K562 (cell line): ENCODE data around the gene ZNF616. TPM values are rescaled to one million over a fixed set of nuclear protein-coding genes. Genes with fewer than 3 reads are reported as not detected.

Experiments
- ATAC-seq: fragments of 200-7000 bp; cut with Tn5 transposase; 3 replicates; pipeline ENCODE4 v1.9.1; 2020; ENCODE audit warnings: moderate library complexity
- BruUV-seq: library from RNA; stranded (reverse); fragments of 400-500 nt; replicated peaks from 2 replicates; lab custom pipeline; 2021; lab: Mats Ljungman, UMichigan
- CTCF ChIA-PET: fragments of 300-600 bp; formaldehyde crosslinking; extraction: SDS; loops from one replicate; lab custom pipeline; 2021; ENCODE audit warnings: low intra/inter-chr PET ratio; lab: Yijun Ruan, JAX
- POLR2A ChIA-PET: fragments of 300-600, 350-650 bp; sonication (Branson Sonifier 250); formaldehyde crosslinking; extraction: SDS; loops from one replicate; lab custom pipeline; 2021; ENCODE audit warnings: antibody characterized with exemption, inconsistent platforms; lab: Yijun Ruan, JAX
- DNase-seq, 4 experiments: peaks; one replicate each; pipeline versions ENCODE4 v3.0.0 to v3.0.0-alpha.2; 2011 to 2018; ENCODE audit warnings: low spot score in 3 of 4, mixed read lengths in 3 of 4; ENCODE audit errors: extremely low read depth in 1 of 4
- FAIRE-seq: peaks from 2 replicates; lab custom pipeline; 2011; peaks lifted over from hg19 to GRCh38; lab: Jason Lieb, UNC
- H2AFZ ChIP-seq: 2 replicates; pipeline ENCODE4 v1.6.0; 2011; ENCODE audit warnings: low read depth, low read length, control low read depth, inconsistent platforms
- H3K27ac ChIP-seq: fragments of 200-600 bp; 3 replicates; pipeline ENCODE4 v1.8.0; 2011; ENCODE audit warnings: low read depth, mild to moderate bottlenecking, control low read depth, inconsistent platforms, low read length, moderate library complexity, mixed read lengths; ENCODE audit errors: extremely low read depth
- H3K27me3 ChIP-seq, 2 experiments: fragments of 300-600 bp in 1 of 2; 2 replicates in 1 of 2; 3 replicates in 1 of 2; pipeline versions ENCODE4 v1.6.0 to v1.8.0; 2011; ENCODE audit warnings: inconsistent platforms in 2 of 2, low read length in 2 of 2, mild to moderate bottlenecking in 1 of 2, mixed read lengths in 1 of 2, moderate library complexity in 1 of 2; ENCODE audit not compliant: control insufficient read depth in 2 of 2, insufficient read depth in 2 of 2
- H3K36me3 ChIP-seq: fragments of 300-600 bp; 3 replicates; pipeline ENCODE4 v1.8.0; 2011; ENCODE audit warnings: mild to moderate bottlenecking, low read length, inconsistent platforms; ENCODE audit not compliant: control insufficient read depth, insufficient read depth
- H3K4me1 ChIP-seq, 2 experiments: fragments of 200-600 bp in 1 of 2; replicated peaks in 1 of 2; 2 replicates in 1 of 2; 3 replicates in 1 of 2; pipeline versions ENCODE4 v1.5.1 to v1.8.0; 2011; ENCODE audit warnings: inconsistent platforms in 2 of 2, low read length in 2 of 2, mild to moderate bottlenecking in 1 of 2, mixed read lengths in 1 of 2, moderate library complexity in 1 of 2; ENCODE audit not compliant: control insufficient read depth in 2 of 2, insufficient read depth in 2 of 2
- H3K4me2 ChIP-seq: 2 replicates; pipeline ENCODE4 v1.6.1; 2011; ENCODE audit warnings: low read length, control low read depth, inconsistent platforms, mixed read lengths; ENCODE audit not compliant: insufficient read depth
- H3K4me3 ChIP-seq: fragments of 200-600 bp; sonication (generic), shearing (Covaris generic); 2 replicates; pipeline ENCODE4 v1.5.1; 2016; ENCODE audit warnings: control low read depth, inconsistent platforms
- H3K79me2 ChIP-seq: fragments of 200-600 bp; 3 replicates; pipeline ENCODE4 v1.8.0; 2011; ENCODE audit warnings: low read length, inconsistent platforms; ENCODE audit not compliant: control insufficient read depth, insufficient read depth
- H3K9ac ChIP-seq, 2 experiments: 2 replicates each; pipeline versions ENCODE4 v1.6.0 to v1.6.1; 2011; ENCODE audit warnings: low read depth in 2 of 2, low read length in 2 of 2, control low read depth in 1 of 2, inconsistent platforms in 1 of 2, mild to moderate bottlenecking in 1 of 2, mixed read lengths in 1 of 2; ENCODE audit not compliant: insufficient read depth in 1 of 2
- H3K9me1 ChIP-seq: one replicate; pipeline ENCODE4 v1.6.0; 2011; ENCODE audit warnings: inconsistent platforms, mild to moderate bottlenecking, low read length, moderate library complexity; ENCODE audit not compliant: control insufficient read depth, insufficient read depth
- H3K9me3 ChIP-seq: replicated peaks from 2 replicates; pipeline ENCODE4 v1.5.1; 2011; ENCODE audit warnings: low read depth, low read length, inconsistent platforms; ENCODE audit not compliant: control insufficient read depth, insufficient read depth
- H4K20me1 ChIP-seq: replicated peaks from 2 replicates; pipeline ENCODE4 v1.6.1; 2011; ENCODE audit warnings: low read length, inconsistent platforms, mixed read lengths; ENCODE audit not compliant: control insufficient read depth, insufficient read depth
- ARID2 ChIP-seq: fragments of 450-650 bp; IDR thresholded peaks from 2 replicates; pipeline ENCODE4 v1.6.1; 2017; ENCODE audit warnings: antibody characterized with exemption, mild to moderate bottlenecking
- CBFB ChIP-seq: sonication (generic); formaldehyde crosslinking; IDR thresholded peaks from 2 replicates; pipeline ENCODE4 v1.4.0; 2020; ENCODE audit warnings: mild to moderate bottlenecking, missing genetic modification reagents
- ELF1 ChIP-seq: fragments of 200-800 bp; sonication (Bioruptor generic); IDR thresholded peaks from 2 replicates; pipeline ENCODE4 v1.6.1; 2016; ENCODE audit warnings: missing genetic modification characterization, missing compliant biosample characterization
- HDAC1 ChIP-seq, 2 experiments: fragments of 450-650 bp; IDR thresholded peaks; 2 replicates each; pipeline ENCODE4 v1.6.1; 2016 to 2017; ENCODE audit warnings: inconsistent platforms in 1 of 2, mild to moderate bottlenecking in 1 of 2, moderate library complexity in 1 of 2
- KDM5B ChIP-seq: fragments of 200-600 bp; sonication (generic); IDR thresholded peaks from 2 replicates; pipeline ENCODE4 v1.6.1; 2012; ENCODE audit warnings: low read depth, mild to moderate bottlenecking, moderate library complexity, low read length, control low read depth, inconsistent platforms; ENCODE audit not compliant: insufficient replicate concordance
- LARP7 ChIP-seq: fragments of 450-650 bp; IDR thresholded peaks from 2 replicates; pipeline ENCODE4 v1.6.1; 2016
- PHB2 ChIP-seq: fragments of 450-650 bp; IDR thresholded peaks from 2 replicates; pipeline ENCODE4 v1.6.1; 2017; ENCODE audit warnings: low read depth
- PHF20 ChIP-seq: fragments of 450-650 bp; IDR thresholded peaks from 2 replicates; pipeline ENCODE4 v1.6.1; 2018; ENCODE audit not compliant: partially characterized antibody
- TRIM24 ChIP-seq, 2 experiments: fragments of 450-650 bp; IDR thresholded peaks; 2 replicates each; pipeline ENCODE4 v1.6.1; 2016
- TRIM28 ChIP-seq: fragments of 450-650 bp; IDR thresholded peaks from 2 replicates; pipeline ENCODE4 v1.6.1; 2017
- ZNF224 ChIP-seq: sonication (generic); formaldehyde crosslinking; IDR thresholded peaks from 2 replicates; pipeline ENCODE4 v1.8.0; 2022; ENCODE audit warnings: mild to moderate bottlenecking, missing genetic modification reagents
- WGBS: fragments of 100-300 bp; shearing (Covaris generic); methylation state at CpG from one replicate; pipeline ENCODE4 v1.1.6; 2016; ENCODE audit warnings: low coverage, mixed read lengths; ENCODE audit not compliant: insufficient coverage; ENCODE audit errors: missing lambda C conversion rate; 5-methylcytosine and 5-hydroxymethylcytosine counted together
- in situ Hi-C: fragments of 300-500 bp; cut with MboI; formaldehyde crosslinking; loops from 4 replicates; pipeline ENCODE4 v1.15.0; 2018; ENCODE audit warnings: inconsistent platforms, mixed read lengths
- intact Hi-C: fragments of 100-400 bp; cut with micrococcal nuclease; formaldehyde crosslinking; loops from 2 replicates; pipeline ENCODE4 v1.14.2; 2022
- polyA plus RNA-seq, 8 experiments: library from polyadenylated mRNA; depleted of rRNA in 4 of 8; stranded (reverse) in 5 of 8; unstranded in 3 of 8; fragments of >200 nt; fragmentation: Nextera tagmentation in 2 of 8; fragmentation: Illumina TruSeq in 1 of 8; extraction: Ambion mirVana in 2 of 8; extraction: Trizol in 1 of 8; gene quantifications; 2 replicates each; pipeline versions ENCODE4 v1.2.1 to v1.2.3, GENCODE V29; 2011 to 2014; ENCODE audit warnings: inconsistent platforms in 1 of 8, missing spikeins in 1 of 8
- total RNA-seq, 7 experiments: library from RNA; depleted of rRNA in 6 of 7; stranded (reverse); fragments of >200 nt in 6 of 7; fragmentation: Illumina TruSeq in 2 of 7; extraction: Trizol in 2 of 7; gene quantifications; 2 replicates each; pipeline versions ENCODE4 v1.2.1 to v1.2.3, GENCODE V29; 2011 to 2021; ENCODE audit warnings: low replicate concordance in 1 of 7
- TF ChIP-seq, protein P1 (sequence below): IDR thresholded peaks from 2 replicates; pipeline ENCODE4 v1.6.1; 2016; ENCODE audit warnings: missing genetic modification characterization, missing compliant biosample characterization
- TF ChIP-seq, protein P2 (sequence below): fragments of 450-650 bp; formaldehyde crosslinking; IDR thresholded peaks from 2 replicates; pipeline ENCODE4 v1.4.0; 2022; ENCODE audit warnings: missing genetic modification characterization
- TF ChIP-seq, protein P3 (sequence below): fragments of 250-450 bp; sonication (Bioruptor Pico); IDR thresholded peaks from 2 replicates; pipeline ENCODE4 v1.4.0; 2020; ENCODE audit warnings: mild to moderate bottlenecking, moderate library complexity
- TF ChIP-seq, protein P4 (sequence below), 2 experiments: fragments of 450-650 bp; IDR thresholded peaks; 2 replicates each; pipeline ENCODE4 v1.6.1; 2016

Gene ZNF616
- total and polyA plus RNA-seq, 9 of the 15 experiments (the other 6 are each of a cell fraction or from before 2014, with no cell fraction given), result 3.4 to 13.0 (median 6.7) TPM

DNA sequence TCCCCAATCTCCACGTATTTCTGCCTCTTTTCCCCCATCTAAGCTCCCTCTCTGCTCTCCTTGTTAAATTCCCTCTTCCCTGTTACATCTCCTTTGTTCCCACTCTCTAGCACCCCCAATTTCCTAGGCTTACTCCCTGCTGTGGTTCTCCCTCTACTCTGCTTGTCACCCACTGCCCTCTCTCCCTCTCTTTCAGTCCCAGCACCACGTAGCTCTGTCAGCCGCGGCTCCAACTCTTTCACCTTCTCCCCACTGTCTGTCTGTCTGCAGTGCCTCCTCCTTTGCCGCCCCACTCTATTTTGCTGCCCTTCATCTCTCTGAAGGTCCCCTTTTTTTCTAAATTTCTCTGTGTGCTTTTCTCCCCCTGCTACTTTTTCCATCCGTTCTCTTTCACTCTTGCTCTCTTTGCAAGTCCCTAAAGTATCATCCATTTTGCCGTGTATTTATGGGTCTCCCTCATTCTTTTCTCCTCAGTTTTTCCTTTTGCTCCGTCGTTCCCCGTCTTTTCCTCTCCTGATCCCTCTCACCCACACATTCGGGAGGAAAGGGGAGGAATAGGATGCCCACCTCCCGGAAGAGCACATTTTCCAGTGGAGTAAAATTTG, 45.1 kb downstream of the ZNF616 start:
- DNase-seq (peak in 1 of 4 experiments; percentile 18), ATAC-seq (peak; percentile 65), FAIRE-seq (no peak)
- H3K9me3 ChIP-seq, result peaks cover 26% of the 10 kb centered on the region
- H3K9me1 ChIP-seq, result no peaks in the 10 kb centered on the region
- BruUV-seq, result no TSS peak
- H3K79me2 ChIP-seq, result peaks cover 38% of the 10 kb centered on the region
- ChIA-PET CTCF (no interaction called here), POLR2A (interaction anchor here (0.5 to 2.0 kb wide), 7 partner anchors 9 to 566 kb away, joined by 3 to 6 read pairs (median 5); partner anchors contain the start of gene ZNF432)
- peak overlapping the region; percentile 84; the same call in 2 of the 3 replicates for H3K27ac ChIP-seq
- peak overlapping the region; percentile 90 to 99 for H3K9ac ChIP-seq
- no peaks in the 10 kb centered on the region for H4K20me1 ChIP-seq
- peak overlapping the region; percentile 67 for H3K4me3 ChIP-seq
- H3K27me3 ChIP-seq, result no peaks in the 10 kb centered on the region
- no peak for TF ChIP-seq CBFB (CRISPR knock-in tag)
- TF ChIP-seq LARP7, result peak; percentile 64; the same call in 1 of the 2 replicates
- no peak for TF ChIP-seq ELF1 (tag)
- peak; percentile 5 for TF ChIP-seq KDM5B
- no peak for TF ChIP-seq TRIM28
- TF ChIP-seq, protein P1, sequence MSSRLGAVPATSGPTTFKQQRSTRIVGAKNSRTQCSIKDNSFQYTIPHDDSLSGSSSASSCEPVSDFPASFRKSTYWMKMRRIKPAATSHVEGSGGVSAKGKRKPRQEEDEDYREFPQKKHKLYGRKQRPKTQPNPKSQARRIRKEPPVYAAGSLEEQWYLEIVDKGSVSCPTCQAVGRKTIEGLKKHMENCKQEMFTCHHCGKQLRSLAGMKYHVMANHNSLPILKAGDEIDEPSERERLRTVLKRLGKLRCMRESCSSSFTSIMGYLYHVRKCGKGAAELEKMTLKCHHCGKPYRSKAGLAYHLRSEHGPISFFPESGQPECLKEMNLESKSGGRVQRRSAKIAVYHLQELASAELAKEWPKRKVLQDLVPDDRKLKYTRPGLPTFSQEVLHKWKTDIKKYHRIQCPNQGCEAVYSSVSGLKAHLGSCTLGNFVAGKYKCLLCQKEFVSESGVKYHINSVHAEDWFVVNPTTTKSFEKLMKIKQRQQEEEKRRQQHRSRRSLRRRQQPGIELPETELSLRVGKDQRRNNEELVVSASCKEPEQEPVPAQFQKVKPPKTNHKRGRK (tag), result 0 out of 2 replicates have a peak, but pooled peaks have one; percentile 18
- peak in 1 of 2 experiments; percentile 15; a peak in 1 of 4 replicates for TF ChIP-seq TRIM24 (IDR thresholded peaks at IDR 0.05)
- no peak for TF ChIP-seq PHB2
- TF ChIP-seq ZNF224 (CRISPR knock-in tag), result no peak
- TF ChIP-seq, protein P2, sequence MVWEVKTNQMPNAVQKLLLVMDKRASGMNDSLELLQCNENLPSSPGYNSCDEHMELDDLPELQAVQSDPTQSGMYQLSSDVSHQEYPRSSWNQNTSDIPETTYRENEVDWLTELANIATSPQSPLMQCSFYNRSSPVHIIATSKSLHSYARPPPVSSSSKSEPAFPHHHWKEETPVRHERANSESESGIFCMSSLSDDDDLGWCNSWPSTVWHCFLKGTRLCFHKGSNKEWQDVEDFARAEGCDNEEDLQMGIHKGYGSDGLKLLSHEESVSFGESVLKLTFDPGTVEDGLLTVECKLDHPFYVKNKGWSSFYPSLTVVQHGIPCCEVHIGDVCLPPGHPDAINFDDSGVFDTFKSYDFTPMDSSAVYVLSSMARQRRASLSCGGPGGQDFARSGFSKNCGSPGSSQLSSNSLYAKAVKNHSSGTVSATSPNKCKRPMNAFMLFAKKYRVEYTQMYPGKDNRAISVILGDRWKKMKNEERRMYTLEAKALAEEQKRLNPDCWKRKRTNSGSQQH, result 0 out of 2 replicates have a peak, but pooled peaks have one; percentile 6
- peak in 1 of 2 experiments; percentile 49; a peak in 1 of 4 replicates for TF ChIP-seq HDAC1 (IDR thresholded peaks at IDR 0.05)
- TF ChIP-seq, protein P3, sequence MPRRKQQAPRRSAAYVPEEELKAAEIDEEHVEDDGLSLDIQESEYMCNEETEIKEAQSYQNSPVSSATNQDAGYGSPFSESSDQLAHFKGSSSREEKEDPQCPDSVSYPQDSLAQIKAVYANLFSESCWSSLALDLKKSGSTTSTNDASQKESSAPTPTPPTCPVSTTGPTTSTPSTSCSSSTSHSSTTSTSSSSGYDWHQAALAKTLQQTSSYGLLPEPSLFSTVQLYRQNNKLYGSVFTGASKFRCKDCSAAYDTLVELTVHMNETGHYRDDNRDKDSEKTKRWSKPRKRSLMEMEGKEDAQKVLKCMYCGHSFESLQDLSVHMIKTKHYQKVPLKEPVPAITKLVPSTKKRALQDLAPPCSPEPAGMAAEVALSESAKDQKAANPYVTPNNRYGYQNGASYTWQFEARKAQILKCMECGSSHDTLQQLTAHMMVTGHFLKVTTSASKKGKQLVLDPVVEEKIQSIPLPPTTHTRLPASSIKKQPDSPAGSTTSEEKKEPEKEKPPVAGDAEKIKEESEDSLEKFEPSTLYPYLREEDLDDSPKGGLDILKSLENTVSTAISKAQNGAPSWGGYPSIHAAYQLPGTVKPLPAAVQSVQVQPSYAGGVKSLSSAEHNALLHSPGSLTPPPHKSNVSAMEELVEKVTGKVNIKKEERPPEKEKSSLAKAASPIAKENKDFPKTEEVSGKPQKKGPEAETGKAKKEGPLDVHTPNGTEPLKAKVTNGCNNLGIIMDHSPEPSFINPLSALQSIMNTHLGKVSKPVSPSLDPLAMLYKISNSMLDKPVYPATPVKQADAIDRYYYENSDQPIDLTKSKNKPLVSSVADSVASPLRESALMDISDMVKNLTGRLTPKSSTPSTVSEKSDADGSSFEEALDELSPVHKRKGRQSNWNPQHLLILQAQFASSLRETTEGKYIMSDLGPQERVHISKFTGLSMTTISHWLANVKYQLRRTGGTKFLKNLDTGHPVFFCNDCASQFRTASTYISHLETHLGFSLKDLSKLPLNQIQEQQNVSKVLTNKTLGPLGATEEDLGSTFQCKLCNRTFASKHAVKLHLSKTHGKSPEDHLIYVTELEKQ (CRISPR knock-in tag), result no peak
- peak; percentile 11 for TF ChIP-seq PHF20
- TF ChIP-seq, protein P4, sequence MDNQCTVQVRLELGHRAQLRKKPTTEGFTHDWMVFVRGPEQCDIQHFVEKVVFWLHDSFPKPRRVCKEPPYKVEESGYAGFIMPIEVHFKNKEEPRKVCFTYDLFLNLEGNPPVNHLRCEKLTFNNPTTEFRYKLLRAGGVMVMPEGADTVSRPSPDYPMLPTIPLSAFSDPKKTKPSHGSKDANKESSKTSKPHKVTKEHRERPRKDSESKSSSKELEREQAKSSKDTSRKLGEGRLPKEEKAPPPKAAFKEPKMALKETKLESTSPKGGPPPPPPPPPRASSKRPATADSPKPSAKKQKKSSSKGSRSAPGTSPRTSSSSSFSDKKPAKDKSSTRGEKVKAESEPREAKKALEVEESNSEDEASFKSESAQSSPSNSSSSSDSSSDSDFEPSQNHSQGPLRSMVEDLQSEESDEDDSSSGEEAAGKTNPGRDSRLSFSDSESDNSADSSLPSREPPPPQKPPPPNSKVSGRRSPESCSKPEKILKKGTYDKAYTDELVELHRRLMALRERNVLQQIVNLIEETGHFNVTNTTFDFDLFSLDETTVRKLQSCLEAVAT (IDR thresholded peaks at IDR 0.05), result 0 out of 4 replicates have a peak, but pooled peaks of 1 of the 2 experiments have one; percentile 48
- TF ChIP-seq ARID2, result 0 out of 2 replicates have a peak, but pooled peaks have one; percentile 13
- in situ Hi-C loops, result no loop called here
- H3K36me3 ChIP-seq, result peaks cover 28% of the 10 kb centered on the region; the same call in 2 of the 3 replicates
- intact Hi-C loops, result no loop called here
- WGBS, result 2% methylated on average over 7 of the region's 12 CpGs
- H3K4me2 ChIP-seq, result peak overlapping the region; percentile 95
- H2AFZ ChIP-seq, result peak overlapping the region; percentile 87
- peaks cover 3 to 4% of the 10 kb centered on the region in 2 experiments; a peak in 3 of 5 replicates for H3K4me1 ChIP-seq
